Kidney (tissue), 22 donors: ENCODE results near the gene NDUFC1. TPM values are rescaled to one million over a fixed set of nuclear protein-coding genes. Genes with fewer than 3 reads are reported as not detected.

Experiments
- DNase-seq, 5 donors: peaks; one replicate each; pipeline ENCODE4 v3.0.0-alpha.2; 2013 to 2020
- FAIRE-seq: peaks from 2 replicates; lab custom pipeline; 2012; peaks lifted over from hg19 to GRCh38; lab: Jason Lieb, UNC
- H3K27ac ChIP-seq, 2 donors: one replicate each; pipeline ENCODE4 v1.7.0; 2013; ENCODE audit warnings: low read depth in 2 of 2, low read length in 2 of 2, inconsistent platforms in 1 of 2
- H3K27me3 ChIP-seq: one replicate; pipeline ENCODE4 v1.7.1; 2013; ENCODE audit warnings: low read length, inconsistent platforms; ENCODE audit not compliant: control insufficient read depth, insufficient read depth
- H3K36me3 ChIP-seq, 3 donors: one replicate each; pipeline versions ENCODE4 v1.7.0 to v1.7.1; 2013; ENCODE audit warnings: low read length in 3 of 3, control low read depth in 1 of 3, inconsistent platforms in 1 of 3; ENCODE audit not compliant: insufficient read depth in 3 of 3, control insufficient read depth in 2 of 3
- H3K4me1 ChIP-seq, 3 donors: one replicate each; pipeline versions ENCODE4 v1.7.0 to v1.7.1; 2013; ENCODE audit warnings: low read length in 3 of 3, inconsistent platforms in 1 of 3, low read depth in 1 of 3; ENCODE audit not compliant: control insufficient read depth in 2 of 3, insufficient read depth in 2 of 3
- H3K4me3 ChIP-seq, 3 donors: one replicate each; pipeline versions ENCODE4 v1.7.0 to v1.8.1; 2013; ENCODE audit warnings: low read length in 3 of 3, control low read depth in 1 of 3, inconsistent platforms in 1 of 3
- H3K9ac ChIP-seq, 3 donors: one replicate each; pipeline versions ENCODE4 v1.7.0 to v1.7.1; 2013; ENCODE audit warnings: low read length in 3 of 3, control low read depth in 1 of 3, inconsistent platforms in 1 of 3
- H3K9me3 ChIP-seq, 3 donors: one replicate each; pipeline versions ENCODE4 v1.7.0 to v1.7.1; 2013; ENCODE audit warnings: low read length in 3 of 3, control low read depth in 1 of 3, inconsistent platforms in 1 of 3; ENCODE audit not compliant: control insufficient read depth in 2 of 3, insufficient read depth in 1 of 3
- CTCF ChIP-seq: IDR thresholded peaks from 3 replicates; pipeline ENCODE4 v1.5.1; 2012; ENCODE audit warnings: mild to moderate bottlenecking, moderate library complexity, borderline replicate concordance; ENCODE audit not compliant: insufficient read depth; ENCODE audit errors: extremely low read depth
- intact Hi-C: fragments of 100-400 bp; cut with DNase I; formaldehyde crosslinking; loops from one replicate; pipeline ENCODE4 v1.11.1; 2022
- long read RNA-seq, 10 donors: library from polyadenylated mRNA in 1 of 10; unstranded in 1 of 10; transcript quantifications; one replicate each; pipeline ENCODE4 v2.0.0 and lab custom pipeline, GENCODE V29; 2021 to 2026
- polyA plus RNA-seq: library from polyadenylated mRNA; stranded (reverse); fragments of 350-450 nt; fragmentation: Illumina TruSeq; extraction: RNeasy Lipid Tissue Mini Kit (QIAGEN cat#74804); gene quantifications from one replicate; pipeline ENCODE4 v1.2.3, GENCODE V29; 2014; ENCODE audit warnings: low read depth, low replicate concordance; ENCODE audit not compliant: insufficient read depth
- total RNA-seq: library from RNA; stranded (reverse); fragmentation: NEBNext Ultra II Directional; extraction: Animal tissue kit (Norgen Biotek cat#: 25700); gene quantifications from one replicate; pipeline ENCODE4 v1.2.1, GENCODE V29; 2021
- donor health status: control.
- donor health status: control.
- donor health status: control.
- donor health status: control.
- donor health status: control.
- donor health status: DM: yes; HTN: yes; CAD: no.
- donor health status: Normal renal cell carcinoma (clear cell type).

NDUFC1 gene
- total RNA-seq (75.9 TPM), polyA plus RNA-seq (378 TPM)
- long read RNA-seq, donor 1, transcript NDUFC1-210 (5 exons, 725 nt) = major isoform, 6 of 163 reads
- long read RNA-seq, donor 1, partial matches to known transcripts = 156 of 163 reads
- long read RNA-seq, donor 1, other reads (novel, unspliced or antisense) = 0 of 163 reads
- long read RNA-seq, donor 2, partial matches to known transcripts = 164 of 171 reads
- long read RNA-seq, donor 2, other reads (novel, unspliced or antisense) = 0 of 171 reads
- long read RNA-seq, donor 3, transcript NDUFC1-209 (5 exons, 1,198 nt) = major isoform, 8 of 299 reads
- long read RNA-seq, donor 3, partial matches to known transcripts = 269 of 299 reads
- long read RNA-seq, donor 3, other reads (novel, unspliced or antisense) = 17 of 299 reads
- long read RNA-seq, donor 4, partial matches to known transcripts = 121 of 136 reads
- long read RNA-seq, donor 4, other reads (novel, unspliced or antisense) = 11 of 136 reads
- long read RNA-seq, donor 5, partial matches to known transcripts = 10 of 11 reads
- long read RNA-seq, donor 5, other reads (novel, unspliced or antisense) = 0 of 11 reads
- long read RNA-seq, donor 6, partial matches to known transcripts = 447 of 483 reads
- long read RNA-seq, donor 6, other reads (novel, unspliced or antisense) = 22 of 483 reads
- long read RNA-seq, donor 7, transcript NDUFC1-209 (5 exons, 1,198 nt) = major isoform, 5 of 87 reads
- long read RNA-seq, donor 7, partial matches to known transcripts = 76 of 87 reads
- long read RNA-seq, donor 7, other reads (novel, unspliced or antisense) = 3 of 87 reads
- long read RNA-seq, donor 8, transcript NDUFC1-210 (5 exons, 725 nt) = major isoform, 6 of 209 reads
- long read RNA-seq, donor 8, partial matches to known transcripts = 192 of 209 reads
- long read RNA-seq, donor 8, other reads (novel, unspliced or antisense) = 8 of 209 reads
- long read RNA-seq, donor 9, partial matches to known transcripts = 121 of 130 reads
- long read RNA-seq, donor 9, other reads (novel, unspliced or antisense) = 5 of 130 reads
- long read RNA-seq, donor 10, partial matches to known transcripts = 166 of 179 reads
- long read RNA-seq, donor 10, other reads (novel, unspliced or antisense) = 8 of 179 reads

- no peak for FAIRE-seq
- peak within 1 kb of the TSS; percentile 66 to 86 (median 84) for H3K9ac ChIP-seq
- no peaks in the 10 kb centered on the region for H3K9me3 ChIP-seq
- H3K36me3 ChIP-seq = no peaks in the 10 kb centered on the region
- intact Hi-C loops = no loop called here
- H3K27ac ChIP-seq = peak within 1 kb of the TSS; percentile 94 to 95
- H3K4me3 ChIP-seq = peak within 1 kb of the TSS; percentile 77 to 98 (median 88)
- DNase-seq = peak; percentile 63 to 84 (median 78)
- H3K27me3 ChIP-seq = no peaks in the 10 kb centered on the region
- no peak for TF ChIP-seq CTCF
- peaks cover 0 to 6% (median 0%) of the 10 kb centered on the region in 3 donors for H3K4me1 ChIP-seq
Observed at GRCh38 chr4:139301821-139302611, at the start of gene NDUFC1. NDUFC1 (minus strand) TSS chr4:139302477; CDS start chr4:139295798, 6,679 bp downstream.

GRCh38 chr4:139337612-139338011 is 35.3 kb upstream of the NDUFC1 start:
- DNase-seq (no peak), FAIRE-seq (no peak)
- no peaks in the 10 kb centered on the region for H3K4me1 ChIP-seq
- no peaks in the 10 kb centered on the region for H3K27me3 ChIP-seq
- H3K4me3 ChIP-seq = no peak overlapping the region
- TF ChIP-seq CTCF = no peak
- no peak overlapping the region for H3K9ac ChIP-seq
- H3K36me3 ChIP-seq = no peaks in the 10 kb centered on the region
- no peak overlapping the region for H3K27ac ChIP-seq
- intact Hi-C loops = no loop called here
- no peaks in the 10 kb centered on the region for H3K9me3 ChIP-seq

GRCh38 chr4:139333046-139333445 is 30.8 kb upstream of the NDUFC1 start:
- DNase-seq = no peak
- Histone ChIP-seq H3K4me3 (no peak overlapping the region), H3K36me3 (no peaks in the 10 kb centered on the region), H3K9ac (no peak overlapping the region), H3K4me1 (no peaks in the 10 kb centered on the region), H3K27ac (no peak overlapping the region), H3K9me3 (no peaks in the 10 kb centered on the region), H3K27me3 (no peaks in the 10 kb centered on the region)
- intact Hi-C loops = no loop called here
- FAIRE-seq = no peak
- no peak for TF ChIP-seq CTCF
